ENCODE results near the gene GNA15. TPM values are rescaled to one million over a fixed set of nuclear protein-coding genes. Genes with fewer than 3 reads are reported as not detected.

The GNA15 gene
- total and polyA plus RNA-seq, 2 experiments from 2014 or later: 0.29 to 1.5 TPM

- Histone ChIP-seq H3K4me1 (ENCODE audit: insufficient read depth) (no peaks in the 10 kb centered on the region), H3K79me2 (no peaks in the 10 kb centered on the region), H3K27me3 (no peaks in the 10 kb centered on the region), H3K36me3 (replicated peaks; ENCODE audit: insufficient read depth, low read depth) (no peaks in the 10 kb centered on the region), H3K4me2 (no peak overlapping the region), H3K9me3 (ENCODE audit: low read depth) (no peaks in the 10 kb centered on the region), H4K20me1 (ENCODE audit: insufficient read depth, poor library complexity, severe bottlenecking) (no peaks in the 10 kb centered on the region), H2AFZ (no peak overlapping the region), H3K27ac (no peak overlapping the region), H3K4me3 (no peak overlapping the region), H3K9me2 (replicated peaks; ENCODE audit: insufficient read depth) (no peaks in the 10 kb centered on the region)
- 69% methylated on average over 21 of the region's 21 CpGs for WGBS (ENCODE audit: low lambda C conversion rate, missing lambda C conversion rate)
- no peak for DNase-seq (ENCODE audit: low spot score)
- TF ChIP-seq, protein P1, sequence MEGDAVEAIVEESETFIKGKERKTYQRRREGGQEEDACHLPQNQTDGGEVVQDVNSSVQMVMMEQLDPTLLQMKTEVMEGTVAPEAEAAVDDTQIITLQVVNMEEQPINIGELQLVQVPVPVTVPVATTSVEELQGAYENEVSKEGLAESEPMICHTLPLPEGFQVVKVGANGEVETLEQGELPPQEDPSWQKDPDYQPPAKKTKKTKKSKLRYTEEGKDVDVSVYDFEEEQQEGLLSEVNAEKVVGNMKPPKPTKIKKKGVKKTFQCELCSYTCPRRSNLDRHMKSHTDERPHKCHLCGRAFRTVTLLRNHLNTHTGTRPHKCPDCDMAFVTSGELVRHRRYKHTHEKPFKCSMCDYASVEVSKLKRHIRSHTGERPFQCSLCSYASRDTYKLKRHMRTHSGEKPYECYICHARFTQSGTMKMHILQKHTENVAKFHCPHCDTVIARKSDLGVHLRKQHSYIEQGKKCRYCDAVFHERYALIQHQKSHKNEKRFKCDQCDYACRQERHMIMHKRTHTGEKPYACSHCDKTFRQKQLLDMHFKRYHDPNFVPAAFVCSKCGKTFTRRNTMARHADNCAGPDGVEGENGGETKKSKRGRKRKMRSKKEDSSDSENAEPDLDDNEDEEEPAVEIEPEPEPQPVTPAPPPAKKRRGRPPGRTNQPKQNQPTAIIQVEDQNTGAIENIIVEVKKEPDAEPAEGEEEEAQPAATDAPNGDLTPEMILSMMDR (IDR thresholded peaks at IDR 0.05; ENCODE audit: poor library complexity): no peak
- TF ChIP-seq EZH2phosphoT487 (IDR thresholded peaks at IDR 0.05; ENCODE audit: low read depth, severe bottlenecking, unreplicated experiment): no peak
- TF ChIP-seq EZH2 (IDR thresholded peaks at IDR 0.05; ENCODE audit: borderline replicate concordance): no peak
Measured at GRCh38 chr19:3154957-3155736, 19.3 kb downstream of the GNA15 start.

GRCh38 chr19:3157096-3157845 lies 21.4 kb downstream of the GNA15 start:
- H2AFZ ChIP-seq: no peak overlapping the region
- no peaks in the 10 kb centered on the region for H4K20me1 ChIP-seq (ENCODE audit: insufficient read depth, poor library complexity, severe bottlenecking)
- no peak overlapping the region for H3K27ac ChIP-seq
- H3K79me2 ChIP-seq: no peaks in the 10 kb centered on the region
- H3K9me2 ChIP-seq (replicated peaks; ENCODE audit: insufficient read depth): no peaks in the 10 kb centered on the region
- H3K4me3 ChIP-seq: no peak overlapping the region
- DNase-seq (ENCODE audit: low spot score): no peak
- no peaks in the 10 kb centered on the region for H3K4me1 ChIP-seq (ENCODE audit: insufficient read depth)
- H3K27me3 ChIP-seq: no peaks in the 10 kb centered on the region
- no peak overlapping the region for H3K4me2 ChIP-seq
- H3K36me3 ChIP-seq (replicated peaks; ENCODE audit: insufficient read depth, low read depth): no peaks in the 10 kb centered on the region
- no peaks in the 10 kb centered on the region for H3K9me3 ChIP-seq (ENCODE audit: low read depth)
- 81% methylated on average over 23 of the region's 23 CpGs for WGBS (ENCODE audit: low lambda C conversion rate, missing lambda C conversion rate)
- TF ChIP-seq EZH2phosphoT487 (IDR thresholded peaks at IDR 0.05; ENCODE audit: low read depth, severe bottlenecking, unreplicated experiment) (no peak), EZH2 (IDR thresholded peaks at IDR 0.05; ENCODE audit: borderline replicate concordance) (no peak)
- TF ChIP-seq, protein P1 (IDR thresholded peaks at IDR 0.05; ENCODE audit: poor library complexity): no peak

GRCh38 chr19:3159565-3159964 lies 23.7 kb downstream of the GNA15 start:
- Histone ChIP-seq H3K9me2 (replicated peaks; ENCODE audit: insufficient read depth) (no peaks in the 10 kb centered on the region), H3K27me3 (no peaks in the 10 kb centered on the region), H4K20me1 (ENCODE audit: insufficient read depth, poor library complexity, severe bottlenecking) (no peaks in the 10 kb centered on the region), H3K4me1 (ENCODE audit: insufficient read depth) (no peaks in the 10 kb centered on the region), H3K79me2 (no peaks in the 10 kb centered on the region), H3K4me3 (no peak overlapping the region), H3K36me3 (replicated peaks; ENCODE audit: insufficient read depth, low read depth) (no peaks in the 10 kb centered on the region), H3K9me3 (ENCODE audit: low read depth) (no peaks in the 10 kb centered on the region), H3K27ac (no peak overlapping the region), H3K4me2 (no peak overlapping the region), H2AFZ (no peak overlapping the region)
- no peak for DNase-seq (ENCODE audit: low spot score)
- TF ChIP-seq EZH2 (IDR thresholded peaks at IDR 0.05; ENCODE audit: borderline replicate concordance) (no peak), EZH2phosphoT487 (IDR thresholded peaks at IDR 0.05; ENCODE audit: low read depth, severe bottlenecking, unreplicated experiment) (no peak)
- TF ChIP-seq, protein P1 (IDR thresholded peaks at IDR 0.05; ENCODE audit: poor library complexity): no peak
- WGBS (ENCODE audit: low lambda C conversion rate, missing lambda C conversion rate): 72% methylated on average over 8 of the region's 8 CpGs
